ENCODE data around the gene C1orf94.
"Not testable (repeated sequence)": the region's sequence is repeated elsewhere in the genome, so short reads cannot be mapped to it uniquely, and the experiment has no call there.

C1orf94 gene

DNA sequence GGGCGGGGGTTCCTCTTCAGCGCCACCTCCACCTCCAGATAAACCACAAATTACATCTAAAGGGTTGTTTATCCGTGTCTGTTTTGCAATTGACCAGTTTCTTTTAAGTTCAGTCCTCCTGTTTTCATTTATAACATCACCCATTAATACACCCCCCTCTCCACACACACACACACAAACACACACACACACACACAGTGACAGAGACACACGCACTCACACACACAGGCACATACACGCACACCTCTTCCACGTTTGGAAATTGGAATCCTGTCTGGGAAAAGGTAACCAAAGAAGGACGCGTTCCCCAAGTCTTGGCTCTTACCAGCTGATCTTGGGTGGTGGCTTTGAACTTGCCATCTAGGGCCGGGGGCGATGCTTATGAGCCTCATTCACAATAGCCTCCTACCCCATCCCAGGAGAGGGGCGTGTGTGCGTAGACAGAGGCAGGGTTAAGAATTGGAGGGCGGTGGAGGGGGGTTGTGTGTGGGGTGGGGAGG lies 11.2 kb upstream of the C1orf94 start:
- DNase-seq: no peak

GRCh38 chr1:34166191-34166624 lies 10.5 kb upstream of the C1orf94 start:
- DNase-seq: no peak

DNA sequence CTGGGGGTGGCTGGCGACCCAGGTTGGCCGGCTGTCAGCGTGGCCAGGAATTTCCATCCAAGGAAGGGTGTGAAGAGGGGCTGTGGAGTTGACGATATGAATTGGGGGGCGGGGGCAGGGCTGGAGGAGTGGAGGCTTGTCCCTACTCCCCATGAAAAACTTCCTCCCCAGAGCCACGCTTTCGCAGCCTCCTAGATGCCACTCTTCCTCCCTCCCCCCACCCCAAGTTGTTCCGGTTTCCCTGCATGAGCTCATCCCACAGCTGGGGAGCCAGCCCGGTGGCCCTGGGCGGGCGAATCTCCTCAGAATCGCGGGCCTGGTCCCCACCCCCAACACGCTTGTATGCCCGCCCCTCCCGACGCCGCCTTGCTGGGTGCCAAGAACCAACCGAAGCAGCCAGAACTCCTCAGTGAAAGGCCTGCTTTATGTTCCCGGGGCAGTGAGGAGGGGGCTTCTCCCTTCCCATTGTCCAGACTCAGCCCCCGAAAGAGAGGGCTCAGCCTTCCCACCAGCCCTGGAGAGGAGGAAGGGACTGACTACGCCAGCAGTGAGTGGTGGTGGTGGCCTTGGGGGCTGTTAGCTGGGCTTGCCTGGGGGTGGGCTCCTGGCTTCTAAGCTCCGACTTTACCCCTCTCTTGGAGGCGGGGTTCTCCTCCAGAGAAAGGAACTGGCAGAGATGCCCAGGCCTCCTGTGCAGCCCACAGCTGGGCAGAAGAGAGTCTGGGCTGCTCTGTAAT lies 9.9 kb upstream of the C1orf94 start:
- no peak for DNase-seq

DNA sequence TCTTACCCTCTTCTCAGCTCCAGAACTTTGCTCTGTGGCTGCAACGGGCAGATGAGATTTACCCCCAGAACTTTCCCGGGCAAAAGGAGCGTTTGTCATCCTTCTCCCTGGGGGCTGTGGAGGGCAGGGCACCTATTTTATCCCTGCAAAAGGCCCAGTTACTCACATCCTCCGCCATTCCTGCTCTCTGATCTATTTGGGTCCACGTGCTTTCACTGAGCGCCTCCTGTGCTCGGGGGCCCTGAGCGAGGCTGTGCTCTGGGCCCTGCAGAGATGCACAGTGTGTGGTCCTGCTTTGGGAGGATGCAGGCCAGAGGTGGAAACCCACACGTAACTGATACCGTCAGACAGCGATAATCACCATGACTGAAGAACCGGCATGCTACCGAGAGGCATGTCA lies 9.3 kb upstream of the C1orf94 start:
- DNase-seq: no peak

GRCh38 chr1:34175744-34176143 lies 963 bp upstream of the C1orf94 start:
- no peak for DNase-seq

GRCh38 chr1:34178072-34178471 lies 1.4 kb downstream of the C1orf94 start:
- no peak for DNase-seq

GRCh38 chr1:34183381-34183780 lies 6.7 kb downstream of the C1orf94 start:
- not testable (repeated sequence) for DNase-seq

- DNase-seq: no peak
Measured at GRCh38 chr1:34186741-34187494, 10.2 kb downstream of the C1orf94 start.

DNA sequence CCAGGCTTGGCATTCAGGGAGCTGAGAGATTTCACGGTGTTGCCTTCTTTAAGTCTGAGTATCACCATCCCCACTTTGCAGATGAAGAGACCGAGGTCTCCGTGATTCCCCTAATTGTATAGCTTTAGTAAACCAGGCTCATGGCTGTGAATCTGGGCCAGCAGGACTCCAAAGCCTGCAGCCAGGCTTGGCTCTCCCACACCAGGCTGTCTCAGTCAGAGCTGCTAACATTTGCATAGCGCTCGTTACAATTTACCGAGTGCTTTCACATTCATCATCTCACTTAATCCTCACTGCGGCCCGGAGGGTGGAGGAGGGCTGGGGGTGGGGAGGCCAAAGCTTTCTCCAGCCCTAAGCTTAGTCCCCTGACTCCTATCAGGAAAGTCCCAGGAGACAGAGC lies 11.7 kb downstream of the C1orf94 start:
- no peak for DNase-seq

DNA sequence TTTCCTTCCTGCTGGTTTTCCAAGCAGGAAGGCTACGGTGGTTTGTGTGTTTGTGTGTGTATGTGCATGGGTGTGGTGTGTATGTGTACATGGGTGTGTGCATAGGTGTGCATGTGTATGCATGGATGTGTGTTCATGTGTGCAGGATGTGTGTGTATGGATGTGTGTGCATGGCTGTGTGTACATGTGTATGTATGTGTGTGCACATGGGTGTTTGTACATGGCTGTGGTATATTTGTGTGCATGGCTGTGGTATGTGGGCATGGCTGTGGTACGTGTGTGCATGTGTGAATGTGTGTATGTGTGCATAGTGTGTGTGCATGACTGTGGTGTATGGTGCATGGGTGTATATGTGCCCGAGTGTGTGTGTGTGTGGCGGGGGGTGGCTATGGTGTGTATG lies 12.3 kb downstream of the C1orf94 start:
- DNase-seq: no peak

GRCh38 chr1:34190692-34191091 lies 14.0 kb downstream of the C1orf94 start:
- no peak for DNase-seq

- no peak for DNase-seq
Measured at GRCh38 chr1:34192621-34193020, 15.9 kb downstream of the C1orf94 start.

DNA sequence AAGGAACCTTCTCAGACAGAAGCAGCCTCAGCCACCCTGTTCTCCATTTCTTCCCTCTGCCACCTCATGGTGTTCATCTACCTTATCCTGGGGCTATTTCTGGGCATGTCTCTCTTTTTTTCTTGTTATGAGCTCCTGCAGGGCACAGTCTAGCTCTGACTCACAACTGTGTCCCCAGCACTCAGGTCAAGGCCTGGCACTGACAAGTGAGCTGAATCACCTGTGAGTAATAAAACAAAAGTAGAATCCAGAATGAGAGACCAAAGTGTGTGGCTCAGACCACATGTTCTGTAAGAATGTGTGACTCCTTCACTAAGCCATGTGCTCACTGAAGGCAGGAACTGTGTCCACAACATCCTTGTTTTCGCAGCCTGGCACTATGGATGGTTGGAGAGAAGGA lies 23.2 kb downstream of the C1orf94 start:
- no peak for DNase-seq

DNA sequence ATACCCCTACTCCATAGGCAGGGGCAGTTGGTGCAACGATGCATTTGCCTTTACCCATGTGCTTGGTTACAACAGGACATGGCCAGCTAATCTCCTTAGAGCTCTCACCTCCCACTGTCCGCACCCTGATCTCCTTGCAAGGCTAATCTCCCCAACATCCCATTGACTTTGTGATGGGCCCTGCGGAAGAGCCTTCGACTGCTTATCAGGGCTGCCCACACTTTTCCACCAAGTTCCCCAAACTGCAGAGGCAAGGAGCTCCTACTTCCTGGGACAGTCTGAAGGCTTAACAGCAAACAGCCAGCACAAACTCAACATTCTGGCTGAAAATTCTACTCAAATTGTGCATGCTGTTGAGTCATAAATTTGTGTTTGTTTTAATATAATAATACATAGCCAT lies 36.0 kb downstream of the C1orf94 start:
- DNase-seq: no peak

- DNase-seq: no peak
Measured at GRCh38 chr1:34213956-34214355, 37.2 kb downstream of the C1orf94 start.

GRCh38 chr1:34231441-34231840 lies 54.7 kb downstream of the C1orf94 start:
- DNase-seq: no peak

DNA sequence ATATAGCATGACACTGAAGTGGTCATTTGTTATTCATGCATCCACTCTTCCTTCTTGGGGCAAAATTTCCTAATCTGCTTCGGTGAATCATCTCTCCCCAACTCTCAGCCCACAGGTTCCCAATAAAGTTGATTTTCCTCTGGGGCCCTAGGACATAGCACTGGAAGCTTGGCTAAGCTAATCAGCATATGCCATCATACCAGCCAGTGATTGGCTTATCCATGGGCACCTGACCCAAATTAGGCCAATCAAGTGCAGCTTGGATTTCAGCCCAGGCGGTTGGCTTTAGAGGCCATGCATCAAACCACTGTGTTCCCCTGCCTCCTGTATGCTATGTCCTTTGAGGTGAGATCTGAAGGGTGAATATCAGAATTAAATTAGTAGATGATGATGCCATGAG lies 58.9 kb downstream of the C1orf94 start:
- no peak for DNase-seq

DNA sequence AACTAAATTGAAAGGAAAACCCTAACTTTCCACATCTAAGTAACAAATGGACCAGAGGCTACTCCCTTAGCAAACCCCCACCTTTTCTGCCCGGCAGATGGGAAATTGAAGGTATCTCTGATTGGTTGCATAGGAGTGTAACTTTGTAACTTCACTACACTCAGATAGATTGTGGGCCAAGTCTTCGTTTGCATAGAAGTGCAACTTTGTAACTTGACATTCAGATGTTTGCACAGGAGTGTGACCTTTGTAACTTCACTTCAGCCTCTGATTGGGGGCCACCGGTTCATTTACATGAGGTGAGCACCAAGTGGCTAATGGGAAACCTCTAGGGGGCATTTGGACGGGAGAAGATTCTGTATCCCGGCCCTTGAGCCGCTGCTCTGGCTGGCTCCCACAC lies 59.4 kb downstream of the C1orf94 start:
- no peak for DNase-seq

- DNase-seq: no peak
Measured at GRCh38 chr1:34237151-34237815, 60.6 kb downstream of the C1orf94 start.

- no peak for DNase-seq
Measured at GRCh38 chr1:34245967-34246366, 69.3 kb downstream of the C1orf94 start.

GRCh38 chr1:34250342-34250741 lies 73.6 kb downstream of the C1orf94 start:
- no peak for DNase-seq

- no peak for DNase-seq
Measured at GRCh38 chr1:34262023-34262853, 85.5 kb downstream of the C1orf94 start.

GRCh38 chr1:34262921-34263320 lies 86.2 kb downstream of the C1orf94 start:
- no peak for DNase-seq

Measured in SIG-M5 (cell line).